Brain pericyte (primary cell): ENCODE data around the gene LDHA.
"Not testable (repeated sequence)": the region's sequence is repeated elsewhere in the genome, so short reads cannot be mapped to it uniquely, and the experiment has no call there.

Experiments
- DNase-seq: peaks from one replicate; pipeline ENCODE4 v3.0.0-alpha.2; 2012; ENCODE audit warnings: low read depth, low spot score

Gene LDHA

GRCh38 chr11:18393581-18394274, 635 bp upstream of the LDHA start:
- no peak for DNase-seq

- no peak for DNase-seq
Observed at GRCh38 chr11:18394928-18395734, 768 bp downstream of the LDHA start.

- peak; percentile 99 for DNase-seq
Observed at GRCh38 chr11:18395735-18396504, 1.6 kb downstream of the LDHA start.

GRCh38 chr11:18397921-18398320, 3.6 kb downstream of the LDHA start:
- DNase-seq, result no peak

- not testable (repeated sequence) for DNase-seq
Observed at GRCh38 chr11:18401077-18401476, 6.7 kb downstream of the LDHA start.

- no peak for DNase-seq
Observed at GRCh38 chr11:18404062-18404461, 9.7 kb downstream of the LDHA start.

- DNase-seq, result not testable (repeated sequence)
Observed at GRCh38 chr11:18407400-18407799, 13.0 kb downstream of the LDHA start.

GRCh38 chr11:18408558-18409291, 14.4 kb downstream of the LDHA start:
- DNase-seq, result no peak

- DNase-seq, result no peak
Observed at GRCh38 chr11:18416459-18416858, 22.1 kb downstream of the LDHA start.

- no peak for DNase-seq
Observed at GRCh38 chr11:18419040-18419439, 24.7 kb downstream of the LDHA start.

- DNase-seq, result no peak
Observed at GRCh38 chr11:18420067-18420466, 25.7 kb downstream of the LDHA start.

- no peak for DNase-seq
Observed at GRCh38 chr11:18427240-18427639, 32.9 kb downstream of the LDHA start.

- DNase-seq, result no peak
Observed at GRCh38 chr11:18429332-18429731, 35.0 kb downstream of the LDHA start.

GRCh38 chr11:18438691-18439090, 44.3 kb downstream of the LDHA start:
- DNase-seq, result no peak

GRCh38 chr11:18449251-18449650, 54.9 kb downstream of the LDHA start:
- DNase-seq, result no peak

- DNase-seq, result no peak
Observed at GRCh38 chr11:18452927-18453326, 58.6 kb downstream of the LDHA start.

- DNase-seq, result no peak
Observed at GRCh38 chr11:18455686-18456372, 61.5 kb downstream of the LDHA start, which contains the start of gene LDHAL6A. Gene LDHAL6A, plus strand, starts transcription at chr11:18455856. Its CDS starts 825 bp downstream, at chr11:18456681.

GRCh38 chr11:18457450-18457849, 63.1 kb downstream of the LDHA start:
- no peak for DNase-seq
